HEK293 (cell line): ENCODE measurements around the gene RAB11A.

Source experiments
- GLI4 ChIP-seq: fragments of 450-650 bp; formaldehyde crosslinking; IDR thresholded peaks from 2 replicates; pipeline ENCODE4 v1.5.1; 2016; ENCODE audit warnings: missing biosample characterization, missing genetic modification characterization
- OSR2 ChIP-seq: fragments of 450-650 bp; formaldehyde crosslinking; IDR thresholded peaks from 2 replicates; pipeline ENCODE4 v1.5.1; 2016; ENCODE audit warnings: missing biosample characterization, missing genetic modification characterization
- ZBTB1 ChIP-seq: fragments of 450-650 bp; formaldehyde crosslinking; IDR thresholded peaks from 2 replicates; pipeline ENCODE4 v1.5.1; 2016; ENCODE audit warnings: missing biosample characterization, missing genetic modification characterization
- ZBTB20 ChIP-seq: fragments of 450-650 bp; formaldehyde crosslinking; IDR thresholded peaks from 2 replicates; pipeline ENCODE4 v1.5.1; 2016; ENCODE audit warnings: missing biosample characterization, missing genetic modification characterization
- ZFP3 ChIP-seq: fragments of 450-650 bp; formaldehyde crosslinking; IDR thresholded peaks from 2 replicates; pipeline ENCODE4 v1.5.1; 2016; ENCODE audit warnings: low read depth, missing biosample characterization, missing genetic modification characterization
- ZNF341 ChIP-seq: fragments of 450-650 bp; formaldehyde crosslinking; IDR thresholded peaks from 2 replicates; pipeline ENCODE4; 2016; ENCODE audit warnings: low read depth, missing biosample characterization, missing genetic modification characterization
- ZNF530 ChIP-seq: fragments of 450-650 bp; formaldehyde crosslinking; IDR thresholded peaks from 2 replicates; pipeline ENCODE4 v1.5.1; 2016; ENCODE audit warnings: low read depth, missing biosample characterization, missing genetic modification characterization
- ZNF707 ChIP-seq: fragments of 450-650 bp; formaldehyde crosslinking; IDR thresholded peaks from 2 replicates; pipeline ENCODE4 v1.5.1; 2016; ENCODE audit warnings: missing biosample characterization, missing genetic modification characterization
- TF ChIP-seq, protein P1 (sequence below): fragments of 450-650 bp; formaldehyde crosslinking; IDR thresholded peaks from 2 replicates; pipeline ENCODE4 v1.5.1; 2016; ENCODE audit warnings: missing biosample characterization, missing genetic modification characterization, borderline replicate concordance
- TF ChIP-seq, protein P2 (sequence below): fragments of 450-650 bp; formaldehyde crosslinking; IDR thresholded peaks from 2 replicates; pipeline ENCODE4 v1.5.1; 2016; ENCODE audit warnings: missing biosample characterization, missing genetic modification characterization
- TF ChIP-seq, protein P3 (sequence below): fragments of 450-650 bp; formaldehyde crosslinking; optimal IDR thresholded peaks from 2 replicates; pipeline ENCODE3; 2016; ENCODE audit warnings: missing biosample characterization, mild to moderate bottlenecking, missing genetic modification characterization
- TF ChIP-seq, protein P4 (sequence below): fragments of 450-650 bp; formaldehyde crosslinking; IDR thresholded peaks from 2 replicates; pipeline ENCODE4 v1.5.1; 2017; ENCODE audit warnings: missing biosample characterization, missing genetic modification characterization
- TF ChIP-seq, protein P5 (sequence below): fragments of 450-650 bp; formaldehyde crosslinking; IDR thresholded peaks from 2 replicates; pipeline ENCODE4 v1.5.1; 2016; ENCODE audit warnings: missing biosample characterization, missing genetic modification characterization

RAB11A gene

DNA sequence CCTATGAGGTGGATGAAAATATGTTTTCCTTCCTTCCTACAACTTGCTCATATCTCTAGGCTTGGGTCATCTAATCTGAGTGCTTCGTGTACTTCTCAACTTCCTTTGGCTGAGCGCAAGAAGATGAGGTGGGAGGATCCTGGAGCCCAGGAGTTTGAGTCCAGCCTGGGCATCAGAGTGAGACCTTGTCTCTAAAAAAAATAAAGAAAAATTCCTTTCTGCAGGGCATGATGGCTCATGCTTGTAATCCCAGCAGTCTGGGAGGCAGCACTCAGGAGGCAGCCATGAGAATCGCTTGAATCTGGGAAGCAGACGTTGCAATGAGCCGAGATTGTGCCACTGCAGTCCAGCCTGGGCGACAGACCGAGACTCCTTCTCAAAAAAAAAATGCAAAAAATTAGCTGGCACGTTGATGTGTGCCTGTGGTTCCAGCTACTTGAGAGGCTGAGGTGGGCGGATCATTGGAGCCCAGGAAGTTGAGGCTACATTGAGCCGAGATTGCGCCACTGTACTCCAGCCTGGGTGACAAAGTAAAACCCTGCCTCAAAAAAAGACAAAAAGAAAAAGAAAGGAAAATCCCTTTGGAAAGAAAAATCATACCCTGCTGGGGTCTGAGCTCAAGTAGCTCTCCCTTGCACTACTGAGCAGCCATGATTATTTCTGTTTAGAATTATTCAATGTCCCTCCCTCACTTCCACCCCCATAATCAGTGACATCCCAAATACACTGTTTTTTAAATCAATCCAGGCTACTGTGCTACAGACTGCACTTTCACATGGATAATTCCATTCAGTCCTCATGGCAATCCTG, 28.0 kb upstream of the RAB11A start (continued):
- TF ChIP-seq, protein P1, sequence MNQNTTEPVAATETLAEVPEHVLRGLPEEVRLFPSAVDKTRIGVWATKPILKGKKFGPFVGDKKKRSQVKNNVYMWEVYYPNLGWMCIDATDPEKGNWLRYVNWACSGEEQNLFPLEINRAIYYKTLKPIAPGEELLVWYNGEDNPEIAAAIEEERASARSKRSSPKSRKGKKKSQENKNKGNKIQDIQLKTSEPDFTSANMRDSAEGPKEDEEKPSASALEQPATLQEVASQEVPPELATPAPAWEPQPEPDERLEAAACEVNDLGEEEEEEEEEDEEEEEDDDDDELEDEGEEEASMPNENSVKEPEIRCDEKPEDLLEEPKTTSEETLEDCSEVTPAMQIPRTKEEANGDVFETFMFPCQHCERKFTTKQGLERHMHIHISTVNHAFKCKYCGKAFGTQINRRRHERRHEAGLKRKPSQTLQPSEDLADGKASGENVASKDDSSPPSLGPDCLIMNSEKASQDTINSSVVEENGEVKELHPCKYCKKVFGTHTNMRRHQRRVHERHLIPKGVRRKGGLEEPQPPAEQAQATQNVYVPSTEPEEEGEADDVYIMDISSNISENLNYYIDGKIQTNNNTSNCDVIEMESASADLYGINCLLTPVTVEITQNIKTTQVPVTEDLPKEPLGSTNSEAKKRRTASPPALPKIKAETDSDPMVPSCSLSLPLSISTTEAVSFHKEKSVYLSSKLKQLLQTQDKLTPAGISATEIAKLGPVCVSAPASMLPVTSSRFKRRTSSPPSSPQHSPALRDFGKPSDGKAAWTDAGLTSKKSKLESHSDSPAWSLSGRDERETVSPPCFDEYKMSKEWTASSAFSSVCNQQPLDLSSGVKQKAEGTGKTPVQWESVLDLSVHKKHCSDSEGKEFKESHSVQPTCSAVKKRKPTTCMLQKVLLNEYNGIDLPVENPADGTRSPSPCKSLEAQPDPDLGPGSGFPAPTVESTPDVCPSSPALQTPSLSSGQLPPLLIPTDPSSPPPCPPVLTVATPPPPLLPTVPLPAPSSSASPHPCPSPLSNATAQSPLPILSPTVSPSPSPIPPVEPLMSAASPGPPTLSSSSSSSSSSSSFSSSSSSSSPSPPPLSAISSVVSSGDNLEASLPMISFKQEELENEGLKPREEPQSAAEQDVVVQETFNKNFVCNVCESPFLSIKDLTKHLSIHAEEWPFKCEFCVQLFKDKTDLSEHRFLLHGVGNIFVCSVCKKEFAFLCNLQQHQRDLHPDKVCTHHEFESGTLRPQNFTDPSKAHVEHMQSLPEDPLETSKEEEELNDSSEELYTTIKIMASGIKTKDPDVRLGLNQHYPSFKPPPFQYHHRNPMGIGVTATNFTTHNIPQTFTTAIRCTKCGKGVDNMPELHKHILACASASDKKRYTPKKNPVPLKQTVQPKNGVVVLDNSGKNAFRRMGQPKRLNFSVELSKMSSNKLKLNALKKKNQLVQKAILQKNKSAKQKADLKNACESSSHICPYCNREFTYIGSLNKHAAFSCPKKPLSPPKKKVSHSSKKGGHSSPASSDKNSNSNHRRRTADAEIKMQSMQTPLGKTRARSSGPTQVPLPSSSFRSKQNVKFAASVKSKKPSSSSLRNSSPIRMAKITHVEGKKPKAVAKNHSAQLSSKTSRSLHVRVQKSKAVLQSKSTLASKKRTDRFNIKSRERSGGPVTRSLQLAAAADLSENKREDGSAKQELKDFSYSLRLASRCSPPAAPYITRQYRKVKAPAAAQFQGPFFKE (tag by site-specific recombination) = no peak
- TF ChIP-seq GLI4 (tag by site-specific recombination) = no peak
- TF ChIP-seq, protein P2, sequence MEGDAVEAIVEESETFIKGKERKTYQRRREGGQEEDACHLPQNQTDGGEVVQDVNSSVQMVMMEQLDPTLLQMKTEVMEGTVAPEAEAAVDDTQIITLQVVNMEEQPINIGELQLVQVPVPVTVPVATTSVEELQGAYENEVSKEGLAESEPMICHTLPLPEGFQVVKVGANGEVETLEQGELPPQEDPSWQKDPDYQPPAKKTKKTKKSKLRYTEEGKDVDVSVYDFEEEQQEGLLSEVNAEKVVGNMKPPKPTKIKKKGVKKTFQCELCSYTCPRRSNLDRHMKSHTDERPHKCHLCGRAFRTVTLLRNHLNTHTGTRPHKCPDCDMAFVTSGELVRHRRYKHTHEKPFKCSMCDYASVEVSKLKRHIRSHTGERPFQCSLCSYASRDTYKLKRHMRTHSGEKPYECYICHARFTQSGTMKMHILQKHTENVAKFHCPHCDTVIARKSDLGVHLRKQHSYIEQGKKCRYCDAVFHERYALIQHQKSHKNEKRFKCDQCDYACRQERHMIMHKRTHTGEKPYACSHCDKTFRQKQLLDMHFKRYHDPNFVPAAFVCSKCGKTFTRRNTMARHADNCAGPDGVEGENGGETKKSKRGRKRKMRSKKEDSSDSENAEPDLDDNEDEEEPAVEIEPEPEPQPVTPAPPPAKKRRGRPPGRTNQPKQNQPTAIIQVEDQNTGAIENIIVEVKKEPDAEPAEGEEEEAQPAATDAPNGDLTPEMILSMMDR (tag by site-specific recombination) = no peak
- no peak for TF ChIP-seq ZNF341 (tag by site-specific recombination)
- TF ChIP-seq ZNF530 = no peak
- TF ChIP-seq, protein P3, sequence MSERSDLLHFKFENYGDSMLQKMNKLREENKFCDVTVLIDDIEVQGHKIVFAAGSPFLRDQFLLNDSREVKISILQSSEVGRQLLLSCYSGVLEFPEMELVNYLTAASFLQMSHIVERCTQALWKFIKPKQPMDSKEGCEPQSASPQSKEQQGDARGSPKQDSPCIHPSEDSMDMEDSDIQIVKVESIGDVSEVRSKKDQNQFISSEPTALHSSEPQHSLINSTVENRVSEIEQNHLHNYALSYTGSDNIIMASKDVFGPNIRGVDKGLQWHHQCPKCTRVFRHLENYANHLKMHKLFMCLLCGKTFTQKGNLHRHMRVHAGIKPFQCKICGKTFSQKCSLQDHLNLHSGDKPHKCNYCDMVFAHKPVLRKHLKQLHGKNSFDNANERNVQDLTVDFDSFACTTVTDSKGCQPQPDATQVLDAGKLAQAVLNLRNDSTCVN (tag by site-specific recombination) = no peak
- no peak for TF ChIP-seq ZBTB20 (tag by site-specific recombination)
- TF ChIP-seq, protein P4, sequence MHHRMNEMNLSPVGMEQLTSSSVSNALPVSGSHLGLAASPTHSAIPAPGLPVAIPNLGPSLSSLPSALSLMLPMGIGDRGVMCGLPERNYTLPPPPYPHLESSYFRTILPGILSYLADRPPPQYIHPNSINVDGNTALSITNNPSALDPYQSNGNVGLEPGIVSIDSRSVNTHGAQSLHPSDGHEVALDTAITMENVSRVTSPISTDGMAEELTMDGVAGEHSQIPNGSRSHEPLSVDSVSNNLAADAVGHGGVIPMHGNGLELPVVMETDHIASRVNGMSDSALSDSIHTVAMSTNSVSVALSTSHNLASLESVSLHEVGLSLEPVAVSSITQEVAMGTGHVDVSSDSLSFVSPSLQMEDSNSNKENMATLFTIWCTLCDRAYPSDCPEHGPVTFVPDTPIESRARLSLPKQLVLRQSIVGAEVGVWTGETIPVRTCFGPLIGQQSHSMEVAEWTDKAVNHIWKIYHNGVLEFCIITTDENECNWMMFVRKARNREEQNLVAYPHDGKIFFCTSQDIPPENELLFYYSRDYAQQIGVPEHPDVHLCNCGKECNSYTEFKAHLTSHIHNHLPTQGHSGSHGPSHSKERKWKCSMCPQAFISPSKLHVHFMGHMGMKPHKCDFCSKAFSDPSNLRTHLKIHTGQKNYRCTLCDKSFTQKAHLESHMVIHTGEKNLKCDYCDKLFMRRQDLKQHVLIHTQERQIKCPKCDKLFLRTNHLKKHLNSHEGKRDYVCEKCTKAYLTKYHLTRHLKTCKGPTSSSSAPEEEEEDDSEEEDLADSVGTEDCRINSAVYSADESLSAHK (tag by site-specific recombination) = no peak
- no peak for TF ChIP-seq ZFP3 (tag by site-specific recombination)
- TF ChIP-seq, protein P5, sequence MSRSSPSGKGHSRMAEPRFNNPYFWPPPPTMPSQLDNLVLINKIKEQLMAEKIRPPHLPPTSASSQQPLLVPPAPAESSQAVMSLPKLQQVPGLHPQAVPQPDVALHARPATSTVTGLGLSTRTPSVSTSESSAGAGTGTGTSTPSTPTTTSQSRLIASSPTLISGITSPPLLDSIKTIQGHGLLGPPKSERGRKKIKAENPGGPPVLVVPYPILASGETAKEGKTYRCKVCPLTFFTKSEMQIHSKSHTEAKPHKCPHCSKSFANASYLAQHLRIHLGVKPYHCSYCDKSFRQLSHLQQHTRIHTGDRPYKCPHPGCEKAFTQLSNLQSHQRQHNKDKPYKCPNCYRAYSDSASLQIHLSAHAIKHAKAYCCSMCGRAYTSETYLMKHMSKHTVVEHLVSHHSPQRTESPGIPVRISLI (tag by site-specific recombination) = peak; percentile 37; the same call in 1 of the 2 replicates
- peak; percentile 7; the same call in 1 of the 2 replicates for TF ChIP-seq OSR2
- TF ChIP-seq ZNF707 (tag by site-specific recombination) = no peak
- TF ChIP-seq ZBTB1 (tag by site-specific recombination) = no peak
